IMR-90 (cell line): ENCODE data around the gene SPINT2. TPM values are rescaled to one million over a fixed set of nuclear protein-coding genes. Genes with fewer than 3 reads are reported as not detected.

Source experiments
- BHLHE40 ChIP-seq: fragments of 150-350 bp; IDR thresholded peaks from 2 replicates; pipeline ENCODE4 v1.6.1; 2016; ENCODE audit warnings: mild to moderate bottlenecking, low read depth, low read length
- NFE2L2 ChIP-seq: fragments of 150-350 bp; IDR thresholded peaks from 2 replicates; pipeline ENCODE4 v1.6.1; 2016; ENCODE audit warnings: low read depth, mild to moderate bottlenecking, low read length
- polyA plus RNA-seq, 3 experiments: library from polyadenylated mRNA; depleted of rRNA; stranded (reverse); fragments of >200 nt; gene quantifications; 2 replicates each; pipeline ENCODE4 v1.2.3, GENCODE V29; 2012; ENCODE audit warnings: low replicate concordance in 1 of 3
- total RNA-seq: library from RNA; depleted of rRNA; stranded (reverse); fragments of >200 nt; gene quantifications from 2 replicates; pipeline ENCODE4 v1.2.3, GENCODE V29; 2012
- TF ChIP-seq, protein P1 (sequence below): fragments of 150-350 bp; IDR thresholded peaks from 2 replicates; pipeline ENCODE4 v1.6.1; 2017; ENCODE audit warnings: mild to moderate bottlenecking, antibody characterized with exemption, low read length, low read depth

Gene SPINT2
- total and polyA plus RNA-seq, 2 of the 4 experiments (the other 2 are of a cell fraction), result 0.54 to 1.2 TPM

DNA sequence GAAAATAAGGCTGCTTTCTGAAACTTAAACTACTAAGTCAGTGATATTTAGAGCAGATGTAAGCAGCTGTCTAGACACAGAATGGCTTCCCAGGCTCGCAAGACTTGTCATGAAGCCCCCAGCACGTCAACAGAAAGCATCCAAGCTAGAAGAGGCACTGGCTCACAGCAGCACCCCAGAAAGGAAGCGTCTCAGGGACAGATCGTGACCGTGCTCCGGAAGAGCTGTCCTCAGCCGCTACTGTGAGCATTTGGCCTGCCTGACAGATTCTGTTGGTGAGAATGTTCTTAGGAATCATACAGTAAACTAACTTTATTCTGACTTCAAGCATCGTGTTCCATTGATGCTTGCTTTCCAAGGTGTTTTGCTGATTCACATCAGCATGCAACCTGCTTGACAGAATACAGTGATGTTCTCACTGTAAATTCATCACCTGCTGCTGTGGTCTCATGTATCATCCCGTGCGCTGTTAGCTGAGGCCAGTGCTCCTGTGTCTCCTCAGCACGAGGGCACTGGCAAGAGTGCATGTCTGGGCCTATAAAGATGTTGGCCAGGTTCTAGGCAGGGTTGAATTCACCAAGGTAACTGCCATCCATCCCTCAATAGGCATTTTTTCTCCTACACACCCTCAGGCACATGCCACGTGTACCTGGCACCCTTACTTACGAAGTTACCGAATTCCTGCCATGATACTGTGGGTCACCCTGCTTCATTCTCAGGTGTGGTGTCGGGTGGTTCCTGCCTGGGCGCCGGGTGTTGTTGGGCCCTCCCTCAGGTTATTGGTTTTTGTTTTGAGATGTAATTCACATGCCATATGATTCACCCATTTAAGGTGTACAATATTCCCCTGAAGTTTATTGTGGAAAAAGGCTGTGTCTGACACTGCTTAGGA is 15.9 kb downstream of the SPINT2 start (continued):
- TF ChIP-seq, protein P1, sequence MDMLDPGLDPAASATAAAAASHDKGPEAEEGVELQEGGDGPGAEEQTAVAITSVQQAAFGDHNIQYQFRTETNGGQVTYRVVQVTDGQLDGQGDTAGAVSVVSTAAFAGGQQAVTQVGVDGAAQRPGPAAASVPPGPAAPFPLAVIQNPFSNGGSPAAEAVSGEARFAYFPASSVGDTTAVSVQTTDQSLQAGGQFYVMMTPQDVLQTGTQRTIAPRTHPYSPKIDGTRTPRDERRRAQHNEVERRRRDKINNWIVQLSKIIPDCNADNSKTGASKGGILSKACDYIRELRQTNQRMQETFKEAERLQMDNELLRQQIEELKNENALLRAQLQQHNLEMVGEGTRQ, result no peak
- no peak for TF ChIP-seq BHLHE40
- no peak for TF ChIP-seq NFE2L2
